ENCODE data around the gene PCSK2. TPM values are rescaled to one million over a fixed set of nuclear protein-coding genes. Genes with fewer than 3 reads are reported as not detected.

PCSK2 gene
- total and polyA plus RNA-seq, 2 of the 8 experiments (the other 6 are each of a cell fraction or from before 2014, with no cell fraction given), result 1.9 to 4.2 TPM

DNA sequence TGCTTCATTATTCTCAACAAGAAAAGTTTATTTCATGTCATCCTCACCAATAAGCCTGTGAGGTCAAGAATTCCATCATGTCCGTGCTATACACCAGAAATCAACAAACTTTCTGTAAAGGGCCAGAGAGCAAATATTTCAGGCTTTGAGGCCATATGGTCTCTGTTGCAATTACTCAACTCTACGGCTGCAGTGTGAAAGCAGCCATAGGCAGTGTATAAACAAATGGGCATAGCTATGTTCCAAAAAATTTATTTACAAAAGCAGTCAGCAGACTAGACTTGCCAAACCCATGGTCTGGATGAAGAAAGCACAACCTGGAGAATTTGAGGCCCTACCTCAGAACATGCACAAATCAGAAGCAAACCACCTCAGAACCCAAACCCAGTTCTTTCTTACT lies 118.5 kb downstream of the PCSK2 start:
- TF ChIP-seq TEAD4 (IDR thresholded peaks at IDR 0.05; ENCODE audit: low read depth, low read length) (no peak), SAP30 (IDR thresholded peaks at IDR 0.05; ENCODE audit: insufficient read depth, insufficient replicate concordance, low read length) (no peak), RNF2 (IDR thresholded peaks at IDR 0.05; ENCODE audit: borderline replicate concordance, low read depth, low read length, missing control alignments, poor library complexity, severe bottlenecking) (no peak)
- TF ChIP-seq, protein P1, sequence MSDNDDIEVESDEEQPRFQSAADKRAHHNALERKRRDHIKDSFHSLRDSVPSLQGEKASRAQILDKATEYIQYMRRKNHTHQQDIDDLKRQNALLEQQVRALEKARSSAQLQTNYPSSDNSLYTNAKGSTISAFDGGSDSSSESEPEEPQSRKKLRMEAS (IDR thresholded peaks at IDR 0.05), result no peak
- Histone ChIP-seq H2AFZ (ENCODE audit: low read length) (no peak overlapping the region), H3K4me1 (replicated peaks in 1 of 4; ENCODE audit: control insufficient read depth in 3 of 4, insufficient read depth in 4 of 4, low read length in 3 of 4) (no peaks in the 10 kb centered on the region)

More for the DNA sequence above, 118.5 kb downstream of the PCSK2 start:
- POLR2A ChIA-PET (ENCODE audit: partially characterized antibody), result no interaction called here
- no peak overlapping the region for H4K5ac ChIP-seq (ENCODE audit: insufficient read length, low read depth, low read length)
- no peaks in the 10 kb centered on the region; the same call in 1 of the 2 replicates for H3K23me2 ChIP-seq (ENCODE audit: low read depth, low read length)
- H3K27ac ChIP-seq (ENCODE audit: low read depth, low read length), result no peak overlapping the region
- H3K4me2 ChIP-seq (ENCODE audit: insufficient read depth in 1 of 2, low read depth in 2 of 2, low read length in 2 of 2), result no peak overlapping the region
- H3K9me3 ChIP-seq (ENCODE audit: insufficient read depth in 2 of 2, low read depth in 1 of 2, low read length in 1 of 2), result no peaks in the 10 kb centered on the region
- no peak overlapping the region for H4K91ac ChIP-seq (replicated peaks; ENCODE audit: insufficient read length, low read length)
- CTCF ChIA-PET (ENCODE audit: partially characterized antibody), result interaction anchor here (1.4 kb wide), 2 partner anchors 59 to 97 kb away, joined by 3 to 4 read pairs; no protein-coding TSS in a partner anchor
- H3K4ac ChIP-seq (replicated peaks; ENCODE audit: insufficient read length, low read depth, low read length), result no peak overlapping the region
- H2BK20ac ChIP-seq (ENCODE audit: low read length), result no peak overlapping the region
- no peak overlapping the region for H3K18ac ChIP-seq (ENCODE audit: extremely low read depth, low read length)
- no peak overlapping the region for H2BK5ac ChIP-seq (ENCODE audit: low read depth, low read length)
- H3K79me1 ChIP-seq (ENCODE audit: low read depth, low read length), result no peaks in the 10 kb centered on the region
- H2BK120ac ChIP-seq (replicated peaks; ENCODE audit: low read depth, low read length), result no peak overlapping the region
- no peak overlapping the region for H2BK15ac ChIP-seq (ENCODE audit: low read length)
- no peaks in the 10 kb centered on the region for H3K36me3 ChIP-seq (ENCODE audit: control insufficient read depth in 2 of 4, insufficient read depth in 4 of 4, low read length in 3 of 4)
- no peak overlapping the region for H3K9ac ChIP-seq (replicated peaks in 1 of 4; ENCODE audit: extremely low read depth in 1 of 4, low read depth in 3 of 4, low read length in 3 of 4)
- H3K27me3 ChIP-seq (replicated peaks in 1 of 4; ENCODE audit: control insufficient read depth in 3 of 4, extremely low read depth in 1 of 4, insufficient read depth in 3 of 4, low read length in 3 of 4), result no peaks in the 10 kb centered on the region
- 93% methylated on average over 2 of the region's 2 CpGs; no CpG with 5 or more reads in 1 of the 2 experiments for WGBS, 2 experiments (ENCODE audit: extremely low coverage in 1 of 2, insufficient coverage in 1 of 2, insufficient read length in 1 of 2, insufficient replicate concordance in 2 of 2, low coverage in 1 of 2, low lambda C conversion rate in 2 of 2, missing lambda C conversion rate in 1 of 2)
- no peak overlapping the region for H3K14ac ChIP-seq (ENCODE audit: insufficient read length)
- H4K20me1 ChIP-seq (replicated peaks in 1 of 2; ENCODE audit: control insufficient read depth in 1 of 2, insufficient read depth in 2 of 2, low read length in 2 of 2), result no peaks in the 10 kb centered on the region
- no peak overlapping the region for H2AK5ac ChIP-seq (ENCODE audit: low read depth, low read length)
- no peak overlapping the region for H3K23ac ChIP-seq (ENCODE audit: insufficient read length)
- no peak overlapping the region for H4K8ac ChIP-seq (ENCODE audit: extremely low read depth, insufficient read depth, low read length)
- DNase-seq (ENCODE audit: low read depth in 1 of 2, low spot score in 2 of 2), result no peak
- no peak overlapping the region for H2BK12ac ChIP-seq (ENCODE audit: low read depth, low read length)
- no peaks in the 10 kb centered on the region for H3K79me2 ChIP-seq (ENCODE audit: control insufficient read depth in 1 of 2, insufficient read depth in 2 of 2, low read length in 2 of 2)
- H3K4me3 ChIP-seq (ENCODE audit: extremely low read depth in 1 of 4, insufficient read depth in 2 of 4, low read depth in 3 of 4, low read length in 4 of 4), result no peak overlapping the region
- no peak overlapping the region for H3K56ac ChIP-seq (replicated peaks; ENCODE audit: insufficient read length, low read depth, low read length)
- no peak for FAIRE-seq

All from H1 (cell line).